Suprapubic skin (tissue), 4 donors: Measurements from ENCODE around the gene TMCC1.

Source experiments
- CTCF ChIP-seq, 2 donors: fragments of 200-600 bp in 1 of 2; fragments of 450-650 bp in 1 of 2; sonication (generic) in 1 of 2; IDR thresholded peaks; one replicate each; pipeline ENCODE4 v1.5.1; 2016 to 2019; ENCODE audit warnings: antibody characterized with exemption in 2 of 2, mild to moderate bottlenecking in 1 of 2, moderate library complexity in 1 of 2
- EP300 ChIP-seq: sonication (generic); formaldehyde crosslinking; IDR thresholded peaks from one replicate; pipeline ENCODE4 v1.6.1; 2017; ENCODE audit warnings: antibody characterized with exemption
- POLR2A ChIP-seq, 2 donors: fragments of 450-650 bp; IDR thresholded peaks; one replicate each; pipeline ENCODE4 v1.6.1; 2017; ENCODE audit warnings: antibody characterized with exemption in 2 of 2, mild to moderate bottlenecking in 2 of 2, moderate library complexity in 2 of 2
- POLR2AphosphoS5 ChIP-seq, 3 donors: sonication (generic); formaldehyde crosslinking; IDR thresholded peaks; one replicate each; pipeline ENCODE4 v1.6.1; 2017; ENCODE audit warnings: antibody characterized with exemption in 3 of 3

GRCh38 chr3:129665024-129665768 is 228.3 kb downstream of the TMCC1 start:
- no peak for TF ChIP-seq CTCF (IDR thresholded peaks at IDR 0.05)
- TF ChIP-seq POLR2AphosphoS5 (IDR thresholded peaks at IDR 0.05), result no peak
- no peak for TF ChIP-seq EP300
- no peak for TF ChIP-seq POLR2A (IDR thresholded peaks at IDR 0.05)
